Measurements from ENCODE around the gene PLPP1. TPM values are rescaled to one million over a fixed set of nuclear protein-coding genes. Genes with fewer than 3 reads are reported as not detected.

Gene PLPP1
- total RNA-seq, 1 experiment from 2014 or later = 10.5 TPM

DNA sequence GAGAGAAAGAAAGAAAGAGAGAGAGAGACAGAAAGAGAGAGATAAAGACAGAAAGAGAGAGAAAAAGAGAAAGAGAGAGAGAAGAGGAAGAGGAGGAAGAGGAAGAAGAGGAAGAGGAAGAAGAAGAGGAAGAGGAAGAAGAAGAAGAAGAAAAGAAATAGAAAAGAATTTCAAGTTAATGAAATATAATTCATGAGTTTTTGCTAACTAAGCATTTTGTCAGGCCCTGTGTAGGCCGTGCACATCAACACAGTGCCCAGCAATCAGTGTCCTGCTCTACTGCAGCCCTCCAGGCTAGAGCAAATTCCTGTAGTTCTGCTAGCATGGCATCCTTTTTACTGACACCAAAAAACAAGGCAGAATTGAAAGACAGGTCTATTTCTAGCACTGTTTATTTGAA is 62.1 kb downstream of the PLPP1 start:
- Histone ChIP-seq H3K4me2 (ENCODE audit: low read length) (no peak overlapping the region), H3K4me3 (replicated peaks in 1 of 2; ENCODE audit: low read depth in 1 of 2, low read length in 2 of 2) (no peak overlapping the region), H3K9me3 (ENCODE audit: control insufficient read depth in 1 of 2, insufficient read depth in 1 of 2, low read depth in 1 of 2, low read length in 2 of 2) (no peaks in the 10 kb centered on the region), H3K36me3 (ENCODE audit: control insufficient read depth in 1 of 2, insufficient read depth in 2 of 2, low read length in 2 of 2) (no peaks in the 10 kb centered on the region), H3K9me2 (ENCODE audit: insufficient read depth) (no peaks in the 10 kb centered on the region), H3K79me2 (ENCODE audit: insufficient read depth, low read length) (no peaks in the 10 kb centered on the region), H2AFZ (ENCODE audit: low read depth, low read length, poor library complexity, severe bottlenecking) (no peak overlapping the region), H3K27me3 (ENCODE audit: insufficient read depth, low read length) (no peaks in the 10 kb centered on the region), H4K20me1 (ENCODE audit: insufficient read depth) (no peaks in the 10 kb centered on the region), H3K9ac (ENCODE audit: low read length) (no peak overlapping the region), H3K27ac (ENCODE audit: low read depth, low read length) (no peak overlapping the region), H3K4me1 (ENCODE audit: control insufficient read depth in 1 of 2, insufficient read depth in 2 of 2, low read length in 2 of 2) (no peaks in the 10 kb centered on the region)
- ChIA-PET POLR2A (no interaction called here), RAD21 (ENCODE audit: low non-redundant PET in 1 of 2, low total read pairs in 2 of 2, uncharacterized antibody in 2 of 2, unreplicated experiment in 2 of 2) (no interaction called here), CTCF (no interaction called here)
- ATAC-seq (no peak), DNase-seq (ENCODE audit: low read depth, low spot score) (no peak)
- intact Hi-C loops (cut with micrococcal nuclease) = no loop called here
- no TSS peak for BruUV-seq (replicated peaks)
- no peak for TF ChIP-seq RAD21 (IDR thresholded peaks at IDR 0.05; ENCODE audit: low read depth)
- TF ChIP-seq ZNF274 (IDR thresholded peaks at IDR 0.05; ENCODE audit: low read depth, low read length) = no peak
- TF ChIP-seq FOSL1 (IDR thresholded peaks at IDR 0.05; ENCODE audit: low read depth) = no peak
- no peak for TF ChIP-seq POLR2A (IDR thresholded peaks at IDR 0.05; ENCODE audit: borderline replicate concordance, extremely low read depth, insufficient read depth, insufficient read length)
- no peak for TF ChIP-seq YY1 (IDR thresholded peaks at IDR 0.05; ENCODE audit: extremely low read depth, insufficient replicate concordance, low read depth, low read length)
- TF ChIP-seq JUND (IDR thresholded peaks at IDR 0.05) = no peak
- no peak for TF ChIP-seq EZH2 (IDR thresholded peaks at IDR 0.05)
- no peak for TF ChIP-seq TCF7L2 (IDR thresholded peaks at IDR 0.05; ENCODE audit: borderline replicate concordance, extremely low read depth, insufficient read depth, insufficient read length)

DNA sequence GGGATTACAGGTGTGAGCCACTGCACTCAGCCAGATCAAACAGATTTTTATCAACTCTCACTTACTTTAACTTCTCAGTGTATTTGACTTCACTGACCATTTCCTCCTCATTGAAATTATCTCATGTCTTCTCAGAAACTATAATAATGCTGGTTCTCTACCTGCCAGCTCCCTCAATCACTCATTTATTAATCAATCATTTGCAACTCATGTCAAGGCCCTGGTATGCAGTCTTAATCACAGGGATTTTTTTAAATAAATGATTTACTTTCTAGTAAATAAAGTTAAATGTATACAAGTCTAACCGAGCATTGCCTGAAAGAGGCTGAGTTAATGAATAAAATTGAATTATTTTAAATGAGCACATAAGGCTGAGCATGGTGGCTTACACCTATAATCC is 63.3 kb downstream of the PLPP1 start:
- H3K4me2 ChIP-seq (ENCODE audit: low read length) = no peak overlapping the region
- H3K9ac ChIP-seq (ENCODE audit: low read length) = no peak overlapping the region
- RAD21 ChIA-PET (ENCODE audit: low non-redundant PET in 1 of 2, low total read pairs in 2 of 2, uncharacterized antibody in 2 of 2, unreplicated experiment in 2 of 2) = no interaction called here
- ATAC-seq (no peak), DNase-seq (ENCODE audit: low read depth, low spot score) (no peak)
- no peaks in the 10 kb centered on the region for H3K9me2 ChIP-seq (ENCODE audit: insufficient read depth)
- CTCF ChIA-PET = no interaction called here
- no peak overlapping the region for H3K27ac ChIP-seq (ENCODE audit: low read depth, low read length)
- H2AFZ ChIP-seq (ENCODE audit: low read depth, low read length, poor library complexity, severe bottlenecking) = no peak overlapping the region
- H3K4me3 ChIP-seq (replicated peaks in 1 of 2; ENCODE audit: low read depth in 1 of 2, low read length in 2 of 2) = no peak overlapping the region
- H3K9me3 ChIP-seq (ENCODE audit: control insufficient read depth in 1 of 2, insufficient read depth in 1 of 2, low read depth in 1 of 2, low read length in 2 of 2) = no peaks in the 10 kb centered on the region
- H4K20me1 ChIP-seq (ENCODE audit: insufficient read depth) = no peaks in the 10 kb centered on the region
- intact Hi-C loops (cut with micrococcal nuclease) = no loop called here
- H3K79me2 ChIP-seq (ENCODE audit: insufficient read depth, low read length) = no peaks in the 10 kb centered on the region
- BruUV-seq (replicated peaks) = no TSS peak
- TF ChIP-seq, protein P1, sequence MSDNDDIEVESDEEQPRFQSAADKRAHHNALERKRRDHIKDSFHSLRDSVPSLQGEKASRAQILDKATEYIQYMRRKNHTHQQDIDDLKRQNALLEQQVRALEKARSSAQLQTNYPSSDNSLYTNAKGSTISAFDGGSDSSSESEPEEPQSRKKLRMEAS (IDR thresholded peaks at IDR 0.05) = no peak
- TF ChIP-seq ZFX (IDR thresholded peaks at IDR 0.05) (no peak), ELF1 (IDR thresholded peaks at IDR 0.05; ENCODE audit: borderline replicate concordance, low read depth) (no peak), SIN3A (IDR thresholded peaks at IDR 0.05; ENCODE audit: low read depth) (no peak)
- no peaks in the 10 kb centered on the region for H3K4me1 ChIP-seq (ENCODE audit: control insufficient read depth in 1 of 2, insufficient read depth in 2 of 2, low read length in 2 of 2)
- H3K36me3 ChIP-seq (ENCODE audit: control insufficient read depth in 1 of 2, insufficient read depth in 2 of 2, low read length in 2 of 2) = no peaks in the 10 kb centered on the region
- POLR2A ChIA-PET = no interaction called here
- no peaks in the 10 kb centered on the region for H3K27me3 ChIP-seq (ENCODE audit: insufficient read depth, low read length)

Data from HCT116 (cell line).